ENCODE results near the gene NCL. TPM values are rescaled to one million over a fixed set of nuclear protein-coding genes. Genes with fewer than 3 reads are reported as not detected.
A peak's percentile ranks its signal among the peaks of the same experiment; 100 is the strongest.

Gene NCL
- total RNA-seq, 1 donor from 2014 or later: 346 TPM

DNA sequence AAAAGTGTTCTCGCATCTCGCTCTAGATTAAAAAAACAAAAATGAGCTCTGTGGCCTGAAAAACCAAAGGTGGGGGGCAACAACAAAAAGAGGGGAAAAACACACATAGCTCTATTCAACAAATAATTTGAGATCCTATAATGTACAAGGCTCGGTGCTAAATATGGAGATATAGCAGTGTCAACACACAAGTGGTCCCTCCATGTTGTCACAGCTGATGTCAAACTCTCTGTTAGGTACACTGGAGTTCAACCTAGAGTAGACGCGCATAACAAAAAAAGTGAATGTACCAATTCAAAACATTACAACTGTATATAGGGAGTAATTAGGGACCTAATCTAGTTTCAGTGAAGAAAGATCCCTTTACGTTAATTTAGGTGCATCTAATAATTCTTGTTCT is 5.9 kb downstream of the NCL start:
- H3K4me1 Mint-ChIP-seq (ENCODE audit: unreplicated experiment): peaks cover 32% of the 10 kb centered on the region
- no peak for DNase-seq (ENCODE audit: low spot score)
- no peak overlapping the region for H3K27ac Mint-ChIP-seq (ENCODE audit: unreplicated experiment)
- peak overlapping the region; percentile 3 for H3K4me3 Mint-ChIP-seq (ENCODE audit: unreplicated experiment)
- H3K36me3 Mint-ChIP-seq (ENCODE audit: low read depth, unreplicated experiment): peaks cover 69% of the 10 kb centered on the region
- peaks cover 7% of the 10 kb centered on the region for H3K27me3 Mint-ChIP-seq (ENCODE audit: unreplicated experiment)
- H3K9me3 Mint-ChIP-seq (ENCODE audit: unreplicated experiment): no peaks in the 10 kb centered on the region
- TF ChIP-seq CTCF (IDR thresholded peaks at IDR 0.05; ENCODE audit: unreplicated experiment): no peak

DNA sequence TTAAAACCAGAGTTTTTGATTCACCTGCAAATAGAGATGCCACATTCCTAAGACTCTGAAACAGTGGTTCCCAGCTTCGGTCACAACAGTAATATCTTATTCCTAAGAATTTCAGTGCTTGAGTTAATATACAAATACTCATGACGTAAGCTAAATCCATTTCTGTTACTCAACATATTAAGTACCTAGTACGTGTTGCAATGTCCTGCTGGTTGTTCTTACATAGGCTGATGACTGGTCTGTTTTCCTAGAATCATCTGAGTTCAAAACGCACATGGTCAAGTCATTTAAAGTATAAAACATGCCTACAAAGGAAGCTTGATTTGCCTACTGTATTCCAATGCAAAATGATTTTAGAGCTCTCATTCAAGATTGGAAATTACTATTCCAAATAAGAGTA is 7.2 kb downstream of the NCL start:
- TF ChIP-seq CTCF (IDR thresholded peaks at IDR 0.05; ENCODE audit: unreplicated experiment): no peak
- Mint-ChIP-seq H3K9me3 (ENCODE audit: unreplicated experiment) (no peaks in the 10 kb centered on the region), H3K27me3 (ENCODE audit: unreplicated experiment) (peaks cover 1% of the 10 kb centered on the region), H3K4me1 (ENCODE audit: unreplicated experiment) (peaks cover 20% of the 10 kb centered on the region), H3K4me3 (ENCODE audit: unreplicated experiment) (no peak overlapping the region), H3K27ac (ENCODE audit: unreplicated experiment) (no peak overlapping the region), H3K36me3 (ENCODE audit: low read depth, unreplicated experiment) (peaks cover 57% of the 10 kb centered on the region)
- DNase-seq (ENCODE audit: low spot score): no peak

DNA sequence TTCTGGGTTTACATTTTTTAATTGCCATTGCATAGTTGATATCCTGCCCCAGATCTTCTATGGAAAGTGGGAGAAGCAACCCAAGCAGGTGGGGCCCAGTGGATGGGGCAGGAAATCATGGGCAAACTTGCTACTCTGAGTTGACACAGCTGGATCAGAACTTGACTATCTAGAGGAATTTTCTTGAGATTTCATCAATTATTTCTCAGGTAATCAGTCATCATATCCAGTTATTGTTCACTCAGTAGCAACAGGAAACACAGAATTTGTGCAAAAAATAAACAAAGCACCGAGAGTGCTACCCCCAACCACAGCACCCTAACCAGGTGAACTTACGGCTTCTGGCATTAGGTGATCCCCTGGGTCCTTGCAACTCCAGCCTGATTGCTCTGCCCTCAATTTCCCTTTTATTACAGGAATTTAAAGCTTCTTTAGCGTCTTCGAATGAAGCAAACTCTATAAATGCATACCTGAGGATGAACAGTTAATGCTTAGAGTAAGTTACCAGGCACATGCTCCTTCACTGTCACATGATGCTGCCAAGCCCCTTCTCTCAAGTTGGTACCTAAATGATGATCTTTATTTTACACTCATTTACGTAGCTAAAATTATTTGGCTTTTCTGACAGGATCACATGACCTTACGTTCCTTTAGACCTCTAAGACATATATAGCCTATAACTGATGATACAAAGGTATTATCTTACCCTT is 7.8 kb downstream of the NCL start:
- Mint-ChIP-seq H3K36me3 (ENCODE audit: low read depth, unreplicated experiment) (peaks cover 50% of the 10 kb centered on the region), H3K4me3 (ENCODE audit: unreplicated experiment) (peak overlapping the region; percentile 31), H3K9me3 (ENCODE audit: unreplicated experiment) (no peaks in the 10 kb centered on the region), H3K27me3 (ENCODE audit: unreplicated experiment) (no peaks in the 10 kb centered on the region), H3K27ac (ENCODE audit: unreplicated experiment) (no peak overlapping the region), H3K4me1 (ENCODE audit: unreplicated experiment) (peaks cover 18% of the 10 kb centered on the region)
- DNase-seq (ENCODE audit: low spot score): no peak
- TF ChIP-seq CTCF (IDR thresholded peaks at IDR 0.05; ENCODE audit: unreplicated experiment): no peak

DNA sequence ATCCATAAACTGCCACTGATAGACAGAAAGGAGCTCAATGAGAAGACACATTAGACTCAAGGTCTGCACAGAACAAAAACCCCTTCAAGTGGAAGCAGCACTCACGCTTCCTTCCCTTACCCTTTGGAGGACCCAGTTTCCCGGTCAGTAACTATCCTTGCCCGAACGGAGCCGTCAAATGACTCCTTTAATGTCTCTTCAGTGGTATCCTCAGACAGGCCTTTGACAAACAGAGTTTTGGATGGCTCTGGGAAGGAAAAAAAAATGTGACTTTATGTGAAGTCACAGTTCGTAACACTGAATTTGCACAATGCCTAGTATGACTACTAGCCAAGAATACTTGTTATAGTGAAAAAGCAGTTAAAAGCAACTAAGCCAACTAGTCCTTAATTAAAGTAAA is 8.4 kb downstream of the NCL start:
- Mint-ChIP-seq H3K4me1 (ENCODE audit: unreplicated experiment) (peaks cover 18% of the 10 kb centered on the region), H3K36me3 (ENCODE audit: low read depth, unreplicated experiment) (peaks cover 47% of the 10 kb centered on the region)

More for the DNA sequence above, 8.4 kb downstream of the NCL start:
- Mint-ChIP-seq H3K4me3 (ENCODE audit: unreplicated experiment) (no peak overlapping the region), H3K27me3 (ENCODE audit: unreplicated experiment) (peaks cover under 1% of the 10 kb centered on the region), H3K27ac (ENCODE audit: unreplicated experiment) (peak overlapping the region; percentile 57), H3K9me3 (ENCODE audit: unreplicated experiment) (no peaks in the 10 kb centered on the region)
- TF ChIP-seq CTCF (IDR thresholded peaks at IDR 0.05; ENCODE audit: unreplicated experiment): no peak
- DNase-seq (ENCODE audit: low spot score): no peak
